Neural cell (in vitro differentiated cells): ENCODE measurements around the gene MRPL24. TPM values are rescaled to one million over a fixed set of nuclear protein-coding genes. Genes with fewer than 3 reads are reported as not detected.

Experiments
- H2AFZ ChIP-seq: fragments of 200-600, 300-800 bp; sonication (generic), shearing (Covaris generic); 2 replicates; pipeline ENCODE4 v1.6.0; 2014; ENCODE audit warnings: low read depth, mild to moderate bottlenecking, antibody characterized with exemption, low read length, moderate library complexity
- H3F3A ChIP-seq: fragments of 200-600 bp; shearing (Covaris generic); 2 replicates; pipeline ENCODE4 v1.6.1; 2016; ENCODE audit warnings: mild to moderate bottlenecking, moderate library complexity, mixed read lengths, antibody characterized with exemption, low read length; ENCODE audit not compliant: insufficient read depth, poor library complexity, severe bottlenecking
- H3K27ac ChIP-seq: fragments of 200-600, 300-800 bp; sonication (generic), shearing (Covaris generic); 2 replicates; pipeline ENCODE4 v1.5.1; 2014; ENCODE audit warnings: mild to moderate bottlenecking, low read length, moderate library complexity
- H3K27me3 ChIP-seq: fragments of 300-800, 200-600 bp; sonication (generic), shearing (Covaris generic); 2 replicates; pipeline ENCODE4 v1.6.0; 2014; ENCODE audit warnings: mild to moderate bottlenecking, low read depth, low read length, moderate library complexity; ENCODE audit not compliant: insufficient read depth
- H3K36me3 ChIP-seq: fragments of 300-800, 200-600 bp; sonication (generic), shearing (Covaris generic); 2 replicates; pipeline ENCODE4 v1.5.1; 2014; ENCODE audit warnings: mild to moderate bottlenecking, antibody characterized with exemption, low read length, moderate library complexity; ENCODE audit not compliant: insufficient read depth
- H3K4me2 ChIP-seq: fragments of 300-800, 200-600 bp; sonication (generic), shearing (Covaris generic); 2 replicates; pipeline ENCODE4 v1.6.0; 2014; ENCODE audit warnings: mild to moderate bottlenecking, low read length
- H3K4me3 ChIP-seq: fragments of 300-800, 200-600 bp; sonication (generic), shearing (Covaris generic); 2 replicates; pipeline ENCODE4 v1.5.1; 2014; ENCODE audit warnings: mild to moderate bottlenecking, low read length, moderate library complexity
- H3K79me2 ChIP-seq: fragments of 200-600 bp; shearing (Covaris generic); replicated peaks from 2 replicates; pipeline ENCODE4 v1.6.0; 2014; ENCODE audit warnings: mild to moderate bottlenecking, low read length, moderate library complexity; ENCODE audit not compliant: insufficient read depth
- H3K9ac ChIP-seq: fragments of 300-800, 200-600 bp; sonication (generic), shearing (Covaris generic); 2 replicates; pipeline ENCODE4 v1.6.1; 2016; ENCODE audit warnings: mild to moderate bottlenecking, low read length, mixed read lengths
- H3K9me2 ChIP-seq: fragments of 200-600 bp; shearing (Covaris generic); 2 replicates; pipeline ENCODE4 v1.6.1; 2016; ENCODE audit warnings: mild to moderate bottlenecking, low read length, mixed read lengths; ENCODE audit not compliant: insufficient read depth
- H3K9me3 ChIP-seq: fragments of 200-600, 300-800 bp; sonication (generic), shearing (Covaris generic); 2 replicates; pipeline ENCODE4 v1.6.1; 2016; ENCODE audit warnings: mild to moderate bottlenecking, mixed run types, low read length, moderate library complexity, mixed read lengths
- H4K20me1 ChIP-seq: fragments of 200-600 bp; shearing (Covaris generic); 2 replicates; pipeline ENCODE4 v1.6.1; 2016; ENCODE audit warnings: mild to moderate bottlenecking, mixed run types; ENCODE audit not compliant: insufficient read depth
- CTCF ChIP-seq: fragments of 450-650 bp; IDR thresholded peaks from 2 replicates; pipeline ENCODE4 v1.5.1; 2014; ENCODE audit warnings: antibody characterized with exemption, mild to moderate bottlenecking, moderate library complexity; ENCODE audit not compliant: poor library complexity, severe bottlenecking
- EP300 ChIP-seq: fragments of 450-650 bp; conservative IDR thresholded peaks from 2 replicates; pipeline ENCODE4 v1.6.1; 2014; ENCODE audit warnings: antibody characterized with exemption, mild to moderate bottlenecking, moderate library complexity; ENCODE audit not compliant: poor library complexity, severe bottlenecking
- EZH2 ChIP-seq: fragments of 200-600, 300-800 bp; shearing (Covaris generic), sonication (generic); IDR thresholded peaks from 2 replicates; pipeline ENCODE4 v1.6.1; 2014; ENCODE audit warnings: antibody characterized with exemption, low read length, borderline replicate concordance, mild to moderate bottlenecking; ENCODE audit not compliant: insufficient read depth, poor library complexity, severe bottlenecking
- MXI1 ChIP-seq: fragments of 450-650 bp; conservative IDR thresholded peaks from 2 replicates; pipeline ENCODE4 v1.6.1; 2014; ENCODE audit warnings: antibody characterized with exemption, mild to moderate bottlenecking; ENCODE audit not compliant: poor library complexity, severe bottlenecking
- POLR2AphosphoS5 ChIP-seq: IDR thresholded peaks from 2 replicates; pipeline ENCODE4 v1.6.1; 2012
- RAD21 ChIP-seq: fragments of 450-650 bp; conservative IDR thresholded peaks from 2 replicates; pipeline ENCODE4 v1.6.1; 2014; ENCODE audit warnings: antibody characterized with exemption, mild to moderate bottlenecking, moderate library complexity
- REST ChIP-seq: IDR thresholded peaks from 2 replicates; pipeline ENCODE4 v1.6.1; 2012; ENCODE audit warnings: borderline replicate concordance
- SMC3 ChIP-seq: fragments of 450-650 bp; conservative IDR thresholded peaks from 2 replicates; pipeline ENCODE4 v1.6.1; 2014; ENCODE audit warnings: antibody characterized with exemption, mild to moderate bottlenecking, moderate library complexity; ENCODE audit not compliant: poor library complexity
- TAF1 ChIP-seq: IDR thresholded peaks from 2 replicates; pipeline ENCODE4 v1.6.1; 2012; ENCODE audit warnings: low read depth
- polyA plus RNA-seq: library from polyadenylated mRNA; depleted of rRNA; stranded (reverse); fragments of >200 nt; gene quantifications from 2 replicates; pipeline ENCODE4 v1.2.3, GENCODE V29; 2014

Gene MRPL24
- polyA plus RNA-seq, 1 donor from 2014 or later = 56.5 TPM

- peak within 1 kb of the TSS; percentile 56 for H3K4me3 ChIP-seq
- no peaks in the 10 kb centered on the region for H3K9me2 ChIP-seq
- H3K9me3 ChIP-seq = no peaks in the 10 kb centered on the region
- H4K20me1 ChIP-seq = no peaks in the 10 kb centered on the region
- no peaks in the 10 kb centered on the region for H3K79me2 ChIP-seq
- no peaks in the 10 kb centered on the region for H3K36me3 ChIP-seq
- peak within 1 kb of the TSS; percentile 35 for H3K9ac ChIP-seq
- TF ChIP-seq RAD21 (no peak), EZH2 (no peak), EP300 (no peak), CTCF (no peak), MXI1 (no peak)
- peaks cover 8% of the 10 kb centered on the region for H3F3A ChIP-seq
- no peak within 1 kb of the TSS for H2AFZ ChIP-seq
- H3K27me3 ChIP-seq = peaks cover 15% of the 10 kb centered on the region
- H3K4me2 ChIP-seq = peak within 1 kb of the TSS; percentile 48
- H3K27ac ChIP-seq = no peak within 1 kb of the TSS
Observed at GRCh38 chr1:156705321-156705917, 35.5 kb downstream of the MRPL24 start, which contains the start of gene CRABP2. Gene CRABP2 (minus strand): TSS chr1:156705583. CDS start chr1:156705446, 137 bp downstream.

GRCh38 chr1:156704930-156705320 is 36.0 kb downstream of the MRPL24 start:
- H3K79me2 ChIP-seq = no peaks in the 10 kb centered on the region
- H3K27ac ChIP-seq = no peak overlapping the region
- H3K4me3 ChIP-seq = peak overlapping the region; percentile 56
- no peaks in the 10 kb centered on the region for H4K20me1 ChIP-seq
- TF ChIP-seq SMC3 (no peak), EZH2 (no peak), MXI1 (no peak), POLR2AphosphoS5 (no peak), REST (no peak), RAD21 (no peak), EP300 (no peak), CTCF (no peak), TAF1 (no peak)
- H3K4me2 ChIP-seq = no peak overlapping the region
- no peaks in the 10 kb centered on the region for H3K9me3 ChIP-seq
- no peaks in the 10 kb centered on the region for H3K36me3 ChIP-seq
- no peaks in the 10 kb centered on the region for H3K9me2 ChIP-seq
- no peak overlapping the region for H2AFZ ChIP-seq
- H3F3A ChIP-seq = peaks cover 8% of the 10 kb centered on the region
- H3K27me3 ChIP-seq = peaks cover 15% of the 10 kb centered on the region
- no peak overlapping the region for H3K9ac ChIP-seq
